PC-9 (cell line): ENCODE measurements around the gene RSPH9. TPM values are rescaled to one million over a fixed set of nuclear protein-coding genes. Genes with fewer than 3 reads are reported as not detected.

Experiments
- BruUV-seq: library from RNA; stranded (reverse); fragments of 400-500 nt; replicated peaks from 2 replicates; lab custom pipeline; 2021; lab: Mats Ljungman, UMichigan
- CTCF ChIA-PET: fragments of 300-600 bp; sonication (Branson Sonifier 250); formaldehyde crosslinking; loops from one replicate; lab custom pipeline; 2022; ENCODE audit warnings: antibody characterized with exemption; lab: Charles Lee
- POLR2A ChIA-PET: fragments of 300-600 bp; sonication (Branson Sonifier 250); formaldehyde crosslinking; loops from one replicate; lab custom pipeline; 2022; ENCODE audit warnings: antibody characterized with exemption; ENCODE audit not compliant: unreplicated experiment; lab: Charles Lee
- DNase-seq, 2 experiments: peaks; one replicate each; pipeline versions ENCODE4 v3.0.0 to v3.0.0-alpha.2; 2015 to 2022; ENCODE audit warnings: mixed read lengths in 1 of 2
- H2AFZ ChIP-seq: fragments of 200-600 bp; sonication (generic); 2 replicates; pipeline ENCODE4 v1.8.1; 2017; ENCODE audit warnings: antibody characterized with exemption
- H3F3A ChIP-seq: fragments of 200-600 bp; sonication (generic); 2 replicates; pipeline ENCODE4 v1.8.1; 2017; ENCODE audit warnings: antibody characterized with exemption, mild to moderate bottlenecking, low read depth; ENCODE audit not compliant: insufficient read depth
- H3K27ac ChIP-seq: fragments of 200-600 bp; sonication (generic); 2 replicates; pipeline ENCODE4 v1.6.1; 2016; ENCODE audit warnings: mixed run types
- H3K27me3 ChIP-seq: fragments of 200-600 bp; sonication (generic); 2 replicates; pipeline ENCODE4 v1.6.1; 2016; ENCODE audit warnings: low read depth, mixed run types; ENCODE audit not compliant: insufficient read depth
- H3K36me3 ChIP-seq: fragments of 200-600 bp; sonication (generic); 2 replicates; pipeline ENCODE4 v1.6.1; 2016; ENCODE audit warnings: low read depth, mixed run types
- H3K4me1 ChIP-seq: fragments of 200-600 bp; sonication (generic); replicated peaks from 2 replicates; pipeline ENCODE4 v1.6.1; 2016; ENCODE audit warnings: mixed run types; ENCODE audit not compliant: insufficient read depth
- H3K4me2 ChIP-seq: fragments of 200-600 bp; sonication (generic); 2 replicates; pipeline ENCODE4 v1.6.1; 2017; ENCODE audit warnings: mixed run types
- H3K4me3 ChIP-seq: fragments of 200-600 bp; sonication (generic); 2 replicates; pipeline ENCODE4 v1.6.1; 2016; ENCODE audit warnings: mixed run types
- H3K79me2 ChIP-seq: fragments of 200-600 bp; sonication (generic); 2 replicates; pipeline ENCODE4 v1.6.1; 2017; ENCODE audit warnings: low read depth, mixed run types
- H3K9me2 ChIP-seq: fragments of 200-600 bp; sonication (generic); 2 replicates; pipeline ENCODE4 v1.8.1; 2017; ENCODE audit warnings: mild to moderate bottlenecking; ENCODE audit not compliant: insufficient read depth
- H3K9me3 ChIP-seq: fragments of 200-600 bp; sonication (generic); 2 replicates; pipeline ENCODE4 v1.8.1; 2016; ENCODE audit warnings: low read depth; ENCODE audit not compliant: insufficient read depth
- H4K20me1 ChIP-seq: fragments of 200-600 bp; sonication (generic); 2 replicates; pipeline ENCODE4 v1.8.1; 2017; ENCODE audit not compliant: insufficient read depth
- EZH2 ChIP-seq: fragments of 200-600 bp; sonication (generic); IDR thresholded peaks from 2 replicates; pipeline ENCODE4 v1.8.0; 2017; ENCODE audit warnings: antibody characterized with exemption, low read depth
- intact Hi-C: fragments of 100-400 bp; cut with micrococcal nuclease; formaldehyde crosslinking; loops from one replicate; pipeline ENCODE4 v1.10.0; 2022; ENCODE audit not compliant: unreplicated experiment
- total RNA-seq: library from RNA; stranded (reverse); gene quantifications from 2 replicates; pipeline ENCODE4 v1.2.3, GENCODE V29; 2021
- TF ChIP-seq, protein P1 (sequence below): fragments of 200-600 bp; sonication (generic); conservative IDR thresholded peaks from 2 replicates; pipeline ENCODE4 v1.6.1; 2017; ENCODE audit warnings: mixed run types, antibody characterized with exemption, mild to moderate bottlenecking, moderate library complexity

The RSPH9 gene
- total RNA-seq, 1 experiment from 2014 or later: not detected

DNA sequence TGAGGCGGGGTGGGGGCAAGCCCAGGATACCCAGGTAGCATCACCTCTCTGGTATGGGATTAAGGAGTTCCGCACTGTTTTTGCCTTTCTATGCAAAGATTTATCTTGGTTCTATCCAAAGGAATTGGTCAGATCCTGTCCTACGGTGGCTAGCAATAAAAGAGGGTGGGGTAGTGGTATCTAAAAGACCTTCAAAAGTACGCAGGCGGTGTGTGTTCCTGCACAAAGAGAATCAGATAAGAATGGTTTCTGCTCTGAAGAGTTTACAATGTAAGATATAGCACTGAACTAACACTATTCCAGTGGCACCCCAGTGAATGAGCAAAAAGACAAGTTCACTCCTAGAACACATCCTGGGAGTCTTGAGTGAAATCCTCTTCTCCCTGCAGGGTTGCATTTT lies 36.5 kb downstream of the RSPH9 start:
- peaks cover 49% of the 10 kb centered on the region for H3K79me2 ChIP-seq
- H3K4me1 ChIP-seq: peaks cover 9% of the 10 kb centered on the region
- peaks cover 22% of the 10 kb centered on the region for H3K36me3 ChIP-seq
- no peaks in the 10 kb centered on the region; the same call in 1 of the 2 replicates for H3F3A ChIP-seq
- DNase-seq: no peak
- H3K27me3 ChIP-seq: no peaks in the 10 kb centered on the region
- no peaks in the 10 kb centered on the region for H3K9me2 ChIP-seq
- H3K9me3 ChIP-seq: no peaks in the 10 kb centered on the region
- ChIA-PET CTCF (no interaction called here), POLR2A (no interaction called here)
- TF ChIP-seq, protein P1, sequence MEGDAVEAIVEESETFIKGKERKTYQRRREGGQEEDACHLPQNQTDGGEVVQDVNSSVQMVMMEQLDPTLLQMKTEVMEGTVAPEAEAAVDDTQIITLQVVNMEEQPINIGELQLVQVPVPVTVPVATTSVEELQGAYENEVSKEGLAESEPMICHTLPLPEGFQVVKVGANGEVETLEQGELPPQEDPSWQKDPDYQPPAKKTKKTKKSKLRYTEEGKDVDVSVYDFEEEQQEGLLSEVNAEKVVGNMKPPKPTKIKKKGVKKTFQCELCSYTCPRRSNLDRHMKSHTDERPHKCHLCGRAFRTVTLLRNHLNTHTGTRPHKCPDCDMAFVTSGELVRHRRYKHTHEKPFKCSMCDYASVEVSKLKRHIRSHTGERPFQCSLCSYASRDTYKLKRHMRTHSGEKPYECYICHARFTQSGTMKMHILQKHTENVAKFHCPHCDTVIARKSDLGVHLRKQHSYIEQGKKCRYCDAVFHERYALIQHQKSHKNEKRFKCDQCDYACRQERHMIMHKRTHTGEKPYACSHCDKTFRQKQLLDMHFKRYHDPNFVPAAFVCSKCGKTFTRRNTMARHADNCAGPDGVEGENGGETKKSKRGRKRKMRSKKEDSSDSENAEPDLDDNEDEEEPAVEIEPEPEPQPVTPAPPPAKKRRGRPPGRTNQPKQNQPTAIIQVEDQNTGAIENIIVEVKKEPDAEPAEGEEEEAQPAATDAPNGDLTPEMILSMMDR: no peak
- intact Hi-C loops: no loop called here
- H4K20me1 ChIP-seq: peaks cover 18% of the 10 kb centered on the region; the same call in 1 of the 2 replicates
- H2AFZ ChIP-seq: no peak overlapping the region
- no TSS peak for BruUV-seq
- H3K27ac ChIP-seq: no peak overlapping the region
- no peak overlapping the region for H3K4me2 ChIP-seq
- no peak overlapping the region for H3K4me3 ChIP-seq

DNA sequence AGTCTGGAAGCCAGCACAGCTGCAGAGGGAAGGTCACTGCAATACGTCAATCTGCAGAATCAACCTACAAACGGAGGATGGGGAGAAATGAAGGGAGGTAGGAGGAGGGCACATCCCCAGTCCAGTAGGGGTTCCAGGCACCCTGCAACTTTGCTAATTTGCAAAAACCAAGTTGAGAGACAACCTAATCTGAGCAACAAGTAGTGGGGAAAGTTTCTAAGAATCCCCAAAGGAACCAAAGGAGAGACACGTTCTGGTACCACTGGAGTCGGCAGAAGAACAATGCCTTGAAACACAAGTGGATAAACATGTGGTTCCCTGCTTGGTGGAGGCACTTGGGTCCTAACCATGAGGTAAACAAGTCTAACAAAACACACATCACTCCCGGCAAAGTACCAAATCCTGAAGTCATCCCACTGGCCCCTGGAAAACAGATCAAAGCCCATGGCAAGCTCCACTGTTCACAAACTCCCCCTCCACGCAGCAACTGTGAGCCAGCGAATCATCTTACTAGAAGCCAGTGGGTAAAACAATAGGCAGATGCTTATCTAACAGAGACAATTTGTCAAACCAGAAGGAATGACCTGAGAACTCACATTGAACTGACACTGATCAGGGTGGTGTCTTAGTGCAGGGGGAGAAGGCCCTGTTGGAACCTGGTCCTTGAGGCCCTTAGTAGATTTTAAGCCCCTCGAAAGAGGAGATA lies 38.0 kb downstream of the RSPH9 start:
- CTCF ChIA-PET: no interaction called here
- no peaks in the 10 kb centered on the region for H3K9me2 ChIP-seq
- H3K79me2 ChIP-seq: peaks cover 61% of the 10 kb centered on the region
- H3K4me2 ChIP-seq: no peak overlapping the region
- peaks cover 18% of the 10 kb centered on the region for H3K36me3 ChIP-seq
- peaks cover 18% of the 10 kb centered on the region; the same call in 1 of the 2 replicates for H4K20me1 ChIP-seq
- intact Hi-C loops: no loop called here
- DNase-seq: no peak
- POLR2A ChIA-PET: no interaction called here
- no peak for TF ChIP-seq EZH2
- TF ChIP-seq, protein P1: no peak
- BruUV-seq: no TSS peak
- peaks cover under 1% of the 10 kb centered on the region; the same call in 1 of the 2 replicates for H3F3A ChIP-seq
- no peaks in the 10 kb centered on the region for H3K27me3 ChIP-seq
- H3K27ac ChIP-seq: no peak overlapping the region
- no peaks in the 10 kb centered on the region for H3K9me3 ChIP-seq
- H3K4me1 ChIP-seq: peaks cover 14% of the 10 kb centered on the region
- H3K4me3 ChIP-seq: no peak overlapping the region
- no peak overlapping the region for H2AFZ ChIP-seq

DNA sequence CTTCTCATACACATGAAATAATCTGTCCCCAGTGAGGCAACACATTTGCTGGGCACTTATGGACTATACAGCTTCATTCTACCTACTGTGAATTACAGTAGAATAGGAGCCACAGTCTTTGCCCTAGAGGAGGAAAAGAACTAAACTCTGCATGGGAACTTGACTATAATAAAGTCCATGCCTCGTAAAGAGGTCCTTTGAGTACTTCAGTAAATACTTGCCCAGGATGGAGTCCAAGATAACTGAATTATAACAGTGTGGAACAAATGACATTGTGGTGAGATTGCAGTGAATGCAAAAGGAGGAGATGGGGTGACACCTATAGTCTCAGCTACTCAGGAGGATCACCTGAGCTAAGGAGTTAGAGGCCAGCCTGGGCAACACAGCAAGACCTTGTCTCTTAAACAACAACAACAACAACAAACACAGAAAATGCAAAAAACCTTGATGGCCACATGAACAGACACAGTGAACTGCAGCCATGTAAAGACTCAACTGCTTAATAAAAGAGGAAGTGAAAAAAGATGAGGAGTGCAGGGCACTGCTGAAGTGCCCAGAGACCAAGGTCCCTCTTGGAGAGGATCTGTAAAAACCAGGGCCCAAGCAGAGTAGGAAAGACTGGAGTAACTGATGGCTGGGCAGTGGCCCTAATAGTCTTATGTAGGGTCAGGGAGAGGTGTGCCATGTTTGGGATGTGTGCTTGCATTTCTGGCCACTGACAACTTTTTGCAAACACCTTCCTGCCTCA lies 39.0 kb downstream of the RSPH9 start:
- BruUV-seq: no TSS peak
- intact Hi-C loops: no loop called here
- no peak for DNase-seq
- Histone ChIP-seq H3K4me2 (no peak overlapping the region), H3K79me2 (peaks cover 66% of the 10 kb centered on the region), H3K4me1 (peaks cover 20% of the 10 kb centered on the region), H2AFZ (no peak overlapping the region), H3K9me2 (no peaks in the 10 kb centered on the region), H3F3A (peaks cover 8% of the 10 kb centered on the region), H4K20me1 (peaks cover 18% of the 10 kb centered on the region; the same call in 1 of the 2 replicates), H3K36me3 (peaks cover 18% of the 10 kb centered on the region), H3K4me3 (no peak overlapping the region), H3K9me3 (no peaks in the 10 kb centered on the region), H3K27me3 (no peaks in the 10 kb centered on the region), H3K27ac (no peak overlapping the region)
- TF ChIP-seq, protein P1: no peak
- no peak for TF ChIP-seq EZH2
- ChIA-PET CTCF (no interaction called here), POLR2A (no interaction called here)
